OCI-LY7 (cell line): ENCODE results near the gene TAGLN2. TPM values are rescaled to one million over a fixed set of nuclear protein-coding genes. Genes with fewer than 3 reads are reported as not detected.

Experiments
- BruUV-seq: library from RNA; stranded (reverse); fragments of 400-500 nt; replicated peaks from 2 replicates; lab custom pipeline; 2021; lab: Mats Ljungman, UMichigan
- CTCF ChIA-PET: fragments of 300-600 bp; sonication (Branson Sonifier 250); formaldehyde crosslinking; loops from one replicate; lab custom pipeline; 2022; ENCODE audit warnings: antibody characterized with exemption; ENCODE audit not compliant: unreplicated experiment; lab: Charles Lee
- POLR2A ChIA-PET: fragments of 300-600 bp; sonication (Branson Sonifier 250); formaldehyde crosslinking; loops from one replicate; lab custom pipeline; 2022; ENCODE audit warnings: antibody characterized with exemption; lab: Charles Lee
- DNase-seq: peaks from one replicate; pipeline ENCODE4 v3.0.0-alpha.2; 2015; ENCODE audit warnings: low spot score
- H2AFZ ChIP-seq: fragments of 200-600 bp; sonication (generic), shearing (Covaris generic); 2 replicates; pipeline ENCODE4 v1.6.1; 2014; ENCODE audit warnings: mild to moderate bottlenecking, antibody characterized with exemption, low read length, moderate library complexity
- H3K27ac ChIP-seq: fragments of 200-600 bp; sonication (generic); 2 replicates; pipeline ENCODE4 v1.5.1; 2014; ENCODE audit warnings: mixed run types, low read depth, mild to moderate bottlenecking, moderate library complexity, low read length, inconsistent platforms; ENCODE audit not compliant: poor library complexity, severe bottlenecking
- H3K36me3 ChIP-seq: fragments of 200-600 bp; sonication (generic); 2 replicates; pipeline ENCODE4 v1.6.1; 2014; ENCODE audit warnings: mild to moderate bottlenecking, antibody characterized with exemption, low read length, moderate library complexity, mixed read lengths; ENCODE audit not compliant: insufficient read depth
- H3K4me1 ChIP-seq: fragments of 200-600 bp; sonication (generic); 2 replicates; pipeline ENCODE4 v1.5.1; 2014; ENCODE audit warnings: mild to moderate bottlenecking, low read length; ENCODE audit not compliant: insufficient read depth, poor library complexity, severe bottlenecking
- H3K4me2 ChIP-seq: fragments of 200-600 bp; sonication (generic); 2 replicates; pipeline ENCODE4 v1.6.1; 2014; ENCODE audit warnings: mild to moderate bottlenecking, low read length
- H3K4me3 ChIP-seq: fragments of 200-600 bp; sonication (generic); 2 replicates; pipeline ENCODE4 v1.5.1; 2014; ENCODE audit warnings: mild to moderate bottlenecking, low read depth, low read length; ENCODE audit not compliant: poor library complexity, severe bottlenecking
- H3K79me2 ChIP-seq: fragments of 200-600 bp; sonication (generic); 2 replicates; pipeline ENCODE4 v1.6.1; 2016; ENCODE audit warnings: low read depth, mild to moderate bottlenecking, low read length, moderate library complexity, mixed read lengths; ENCODE audit not compliant: insufficient read depth
- H3K9me2 ChIP-seq: fragments of 200-600 bp; sonication (generic); 2 replicates; pipeline ENCODE4 v1.6.1; 2016; ENCODE audit warnings: mild to moderate bottlenecking, low read length, mixed read lengths; ENCODE audit not compliant: insufficient read depth
- H3K9me3 ChIP-seq: fragments of 200-600 bp; sonication (generic); 2 replicates; pipeline ENCODE4 v1.6.1; 2014; ENCODE audit warnings: mild to moderate bottlenecking, mixed run types, low read length, mixed read lengths
- H4K20me1 ChIP-seq: fragments of 200-600 bp; sonication (generic); 2 replicates; pipeline ENCODE4 v1.6.1; 2014; ENCODE audit warnings: mild to moderate bottlenecking, antibody characterized with exemption, low read length, moderate library complexity, mixed read lengths; ENCODE audit not compliant: insufficient read depth
- CTCF ChIP-seq: fragments of 200-600 bp; sonication (generic); conservative IDR thresholded peaks from 2 replicates; pipeline ENCODE4 v1.5.1; 2014; ENCODE audit warnings: mild to moderate bottlenecking, antibody characterized with exemption, low read length, moderate library complexity, mixed read lengths
- EZH2phosphoT487 ChIP-seq: fragments of 200-600 bp; sonication (generic); IDR thresholded peaks from 2 replicates; pipeline ENCODE4 v1.6.1; 2018; ENCODE audit warnings: low read depth, borderline replicate concordance, mild to moderate bottlenecking, mixed run types, antibody characterized with exemption, low read length, moderate library complexity, mixed read lengths
- intact Hi-C: fragments of 100-400 bp; cut with micrococcal nuclease; formaldehyde crosslinking; loops from one replicate; pipeline ENCODE4 v1.10.0; 2022; ENCODE audit not compliant: unreplicated experiment
- total RNA-seq, 2 experiments: library from RNA; depleted of rRNA in 1 of 2; stranded (reverse); fragments of >200 nt in 1 of 2; shearing (Covaris generic) in 1 of 2; gene quantifications; 2 replicates each; pipeline ENCODE4 v1.2.3, GENCODE V29; 2014 to 2022

TAGLN2 gene
- total RNA-seq, 2 experiments from 2014 or later: 193 to 215 TPM

GRCh38 chr1:159919236-159919865, 6.0 kb downstream of the TAGLN2 start:
- H3K9me3 ChIP-seq: no peaks in the 10 kb centered on the region
- TF ChIP-seq EZH2phosphoT487 (no peak), CTCF (no peak)
- no peak overlapping the region for H3K27ac ChIP-seq
- CTCF ChIA-PET: no interaction called here
- peaks cover 49% of the 10 kb centered on the region for H3K36me3 ChIP-seq
- H3K4me3 ChIP-seq: no peak overlapping the region
- peaks cover 33% of the 10 kb centered on the region for H3K4me1 ChIP-seq
- no peaks in the 10 kb centered on the region for H4K20me1 ChIP-seq
- DNase-seq: no peak
- BruUV-seq: no TSS peak
- peaks cover 37% of the 10 kb centered on the region; the same call in 1 of the 2 replicates for H3K79me2 ChIP-seq
- intact Hi-C loops: no loop called here
- H3K4me2 ChIP-seq: no peak overlapping the region
- POLR2A ChIA-PET: interaction anchor here (0.6 kb wide), 1 partner anchor 1734 kb away, joined by 3 read pairs; no protein-coding TSS in a partner anchor
- no peak overlapping the region for H2AFZ ChIP-seq
- H3K9me2 ChIP-seq: no peaks in the 10 kb centered on the region

GRCh38 chr1:159918352-159919200, 6.7 kb downstream of the TAGLN2 start:
- Histone ChIP-seq H3K4me1 (peaks cover 30% of the 10 kb centered on the region), H2AFZ (no peak overlapping the region), H3K4me3 (no peak overlapping the region), H3K9me2 (no peaks in the 10 kb centered on the region), H3K4me2 (no peak overlapping the region), H3K79me2 (peaks cover 30% of the 10 kb centered on the region; the same call in 1 of the 2 replicates), H3K27ac (no peak overlapping the region), H3K9me3 (no peaks in the 10 kb centered on the region), H4K20me1 (no peaks in the 10 kb centered on the region), H3K36me3 (peaks cover 49% of the 10 kb centered on the region)
- intact Hi-C loops: no loop called here
- BruUV-seq: TSS peak; percentile 77
- DNase-seq: no peak
- POLR2A ChIA-PET: interaction anchor here (0.6 kb wide), 2 partner anchors 460 to 1646 kb away, joined by 3 to 5 read pairs; no protein-coding TSS in a partner anchor
- CTCF ChIA-PET: no interaction called here
- TF ChIP-seq EZH2phosphoT487: no peak
- TF ChIP-seq CTCF: no peak
